ENCODE data around the gene CELA3B. TPM values are rescaled to one million over a fixed set of nuclear protein-coding genes. Genes with fewer than 3 reads are reported as not detected.
"Not testable (repeated sequence)": the region's sequence is repeated elsewhere in the genome, so short reads cannot be mapped to it uniquely, and the experiment has no call there.

The CELA3B gene, protein sequence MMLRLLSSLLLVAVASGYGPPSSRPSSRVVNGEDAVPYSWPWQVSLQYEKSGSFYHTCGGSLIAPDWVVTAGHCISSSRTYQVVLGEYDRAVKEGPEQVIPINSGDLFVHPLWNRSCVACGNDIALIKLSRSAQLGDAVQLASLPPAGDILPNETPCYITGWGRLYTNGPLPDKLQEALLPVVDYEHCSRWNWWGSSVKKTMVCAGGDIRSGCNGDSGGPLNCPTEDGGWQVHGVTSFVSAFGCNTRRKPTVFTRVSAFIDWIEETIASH
- 1 to 10 TPM in 1 of 2 donors, under 1 TPM in 1; 0.76 to 2.0 TPM for total RNA-seq
- long read RNA-seq, result 0 reads

DNA sequence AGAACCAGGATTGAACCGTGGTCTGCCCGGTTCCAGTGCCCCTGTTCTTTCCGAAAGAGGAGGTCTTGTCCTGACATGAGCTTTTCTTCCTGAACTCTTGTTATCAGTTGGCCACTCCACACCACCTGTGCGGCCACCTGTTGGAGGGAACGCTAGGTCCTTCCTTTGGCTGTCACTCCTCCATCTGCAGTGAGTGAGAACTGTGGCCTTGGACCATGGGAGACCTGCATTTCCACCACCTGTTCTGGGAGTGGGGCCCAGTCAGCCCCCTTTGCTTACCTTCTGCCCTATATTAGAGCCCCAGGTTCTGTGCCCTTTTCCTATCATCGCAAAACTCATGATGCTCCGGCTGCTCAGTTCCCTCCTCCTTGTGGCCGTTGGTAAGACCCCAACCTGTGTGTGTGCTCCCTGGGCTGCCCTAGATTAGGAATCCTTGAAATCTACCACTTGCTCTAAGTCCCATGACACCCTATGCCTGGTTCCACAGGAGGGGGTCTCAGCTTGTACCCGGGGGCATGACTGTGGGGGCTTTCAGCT is at the start of gene CELA3B:
Gene CELA3B (plus strand): TSS at position 320 of the 537 bp plus-strand sequence. CDS start 18 bp downstream, at position 338.
- DNase-seq; intact Hi-C loops (cut with DNase I, micrococcal nuclease); ATAC-seq: not testable (repeated sequence)

DNA sequence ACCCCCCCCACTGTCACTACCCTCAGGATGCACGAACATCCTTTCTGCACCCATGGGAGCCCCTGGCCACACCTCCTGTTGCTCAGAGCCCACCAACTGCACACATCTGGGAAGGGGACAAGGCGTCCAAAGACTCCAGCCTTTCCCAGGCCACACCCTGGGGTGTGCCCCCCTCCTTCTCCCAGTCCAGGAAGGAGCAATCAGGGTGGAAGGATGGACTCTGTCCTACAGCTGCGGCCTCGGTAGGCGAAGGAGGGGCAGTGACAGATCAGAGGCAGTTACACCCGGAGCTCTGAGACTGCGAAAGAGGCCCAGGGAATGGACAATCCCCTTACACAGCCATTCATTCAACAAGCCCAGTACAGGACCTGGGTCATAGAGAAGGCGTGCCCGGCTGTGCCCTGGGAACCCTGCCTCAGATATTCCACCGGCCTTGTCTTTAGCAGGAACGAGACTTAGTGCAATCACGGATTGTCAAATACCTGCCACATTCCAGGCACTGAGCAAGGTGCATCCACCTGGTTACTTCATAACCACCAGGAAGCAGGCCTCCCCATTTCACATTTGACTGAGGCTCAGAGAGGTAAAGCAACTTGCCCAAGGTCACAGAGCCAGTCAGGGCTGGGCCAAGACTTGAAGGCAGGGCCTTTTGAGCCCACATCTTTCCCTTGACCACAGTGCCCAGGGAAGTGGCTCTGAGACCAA is 49.1 kb upstream of the CELA3B start:
- peak; percentile 89 to 96 for DNase-seq
- ATAC-seq, result peak; percentile 86
- intact Hi-C loops (cut with DNase I, micrococcal nuclease), result no loop called here

DNA sequence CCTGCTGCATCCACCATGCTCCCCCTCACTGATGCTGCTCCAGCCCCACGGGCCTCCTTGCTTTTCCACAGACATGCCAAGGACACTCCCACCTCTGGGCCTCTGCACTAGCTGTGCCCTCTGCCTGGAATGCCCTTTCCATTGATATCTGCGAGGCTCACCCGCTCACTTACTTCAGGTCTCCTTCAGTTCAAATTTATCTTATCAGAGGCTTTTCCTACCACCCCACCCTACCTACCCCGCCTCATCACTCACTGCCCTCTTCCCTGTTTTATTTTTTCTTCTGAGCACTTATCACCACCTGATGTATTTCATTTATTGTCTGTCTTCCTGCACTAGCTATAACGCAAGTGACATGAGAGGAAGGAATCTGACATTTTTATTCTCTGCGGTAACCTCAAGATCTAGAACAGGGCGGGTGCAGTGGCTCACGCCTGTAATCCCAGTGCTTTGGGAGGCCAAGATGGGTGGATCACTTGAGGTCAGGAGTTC is 46.7 kb upstream of the CELA3B start:
- intact Hi-C loops (cut with DNase I, micrococcal nuclease), result no loop called here
- no peak for DNase-seq
- ATAC-seq, result no peak

DNA sequence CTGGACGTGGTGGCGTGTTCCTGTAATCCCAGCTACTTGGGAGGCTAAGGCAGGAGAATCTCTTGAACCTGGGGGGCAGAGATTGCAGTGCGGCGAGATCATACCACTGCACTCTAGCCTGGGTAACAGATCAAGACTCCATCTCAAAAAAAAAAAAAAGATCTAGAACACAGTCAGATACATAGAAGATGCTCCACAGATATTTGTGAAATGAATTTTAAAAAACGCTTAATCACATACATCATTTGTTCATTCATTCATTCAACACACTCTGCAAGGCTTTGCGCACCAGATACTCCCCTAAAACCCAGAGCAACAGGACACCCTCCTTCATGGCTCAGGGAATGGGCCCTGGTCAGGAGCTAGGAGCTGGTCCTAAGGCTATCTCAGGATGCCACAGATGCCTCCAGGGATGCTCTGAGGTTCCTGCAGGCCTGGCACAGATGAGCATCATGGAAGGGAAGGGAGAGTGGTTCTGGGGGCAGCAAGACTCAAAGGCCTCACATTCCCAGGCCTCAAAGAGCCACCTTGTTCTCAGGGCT is 46.1 kb upstream of the CELA3B start:
- ATAC-seq, result no peak
- no peak for DNase-seq
- intact Hi-C loops (cut with DNase I, micrococcal nuclease), result no loop called here

DNA sequence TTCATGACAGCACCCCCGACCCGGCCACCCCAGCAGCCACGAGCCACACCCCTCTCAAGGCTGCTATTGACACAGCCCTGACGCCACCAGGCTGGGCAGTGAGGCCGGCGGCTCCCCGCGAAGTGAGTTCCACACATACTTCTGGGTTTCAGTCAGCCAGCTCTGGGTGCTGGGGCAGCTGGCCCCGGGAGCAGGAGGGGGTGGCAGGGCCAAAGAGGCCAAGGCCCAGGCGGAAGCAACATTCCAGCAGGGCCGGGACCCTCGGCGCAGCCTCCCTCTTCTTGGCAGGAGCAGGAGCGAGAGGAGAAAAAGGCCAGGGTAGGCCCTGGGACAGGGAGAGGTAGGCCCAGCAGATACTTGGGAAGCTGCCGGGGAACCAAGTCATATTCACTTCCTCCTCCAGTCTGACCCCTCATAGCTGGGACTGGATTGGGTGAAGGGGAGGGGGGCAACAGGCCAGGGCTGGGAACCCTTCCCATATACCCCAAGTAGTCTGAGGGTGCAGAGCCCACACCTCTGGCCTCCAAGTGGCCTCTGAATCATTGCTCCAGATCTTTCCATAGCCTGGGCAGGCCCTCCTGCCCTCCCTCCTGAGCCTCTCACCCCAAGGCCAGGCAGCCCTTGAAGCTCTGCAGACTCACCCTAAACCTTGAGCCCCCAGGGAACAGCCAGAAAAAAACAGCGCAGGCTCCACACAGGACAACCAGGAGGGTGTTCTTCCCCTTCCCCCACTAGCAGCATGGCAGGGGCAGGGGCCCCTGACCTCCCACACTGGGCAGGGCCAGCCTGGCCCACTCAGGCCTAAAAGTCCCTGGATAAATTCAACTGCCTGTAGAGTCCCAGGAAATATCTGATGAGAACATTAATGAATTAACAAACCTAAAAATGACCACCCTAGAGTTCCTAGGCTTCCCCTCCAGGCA is 45.4 kb upstream of the CELA3B start:
- intact Hi-C loops (cut with DNase I, micrococcal nuclease), result no loop called here
- ATAC-seq, result no peak
- DNase-seq, result peak in 1 of 2 donors; percentile 56

DNA sequence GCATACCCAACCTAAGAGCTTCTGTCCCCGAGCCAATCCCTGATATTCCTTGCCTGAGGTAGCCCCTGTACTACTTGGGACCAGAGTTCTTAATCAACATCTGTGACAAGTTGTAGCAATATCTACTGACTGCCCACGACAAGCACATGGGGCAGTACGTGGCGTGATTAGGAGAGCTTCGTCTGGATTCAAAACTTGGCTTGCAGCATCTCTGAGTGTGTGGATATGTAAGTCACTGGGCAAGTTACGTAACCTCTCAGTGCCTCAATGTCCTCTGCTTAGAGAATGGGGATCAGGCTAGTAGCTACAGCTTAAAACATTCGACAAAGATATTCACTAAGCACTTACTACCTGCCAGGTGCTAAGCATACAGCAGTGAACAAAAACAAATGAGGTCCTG is 44.7 kb upstream of the CELA3B start:
- DNase-seq, result no peak
- intact Hi-C loops (cut with DNase I, micrococcal nuclease), result no loop called here
- ATAC-seq, result no peak

DNA sequence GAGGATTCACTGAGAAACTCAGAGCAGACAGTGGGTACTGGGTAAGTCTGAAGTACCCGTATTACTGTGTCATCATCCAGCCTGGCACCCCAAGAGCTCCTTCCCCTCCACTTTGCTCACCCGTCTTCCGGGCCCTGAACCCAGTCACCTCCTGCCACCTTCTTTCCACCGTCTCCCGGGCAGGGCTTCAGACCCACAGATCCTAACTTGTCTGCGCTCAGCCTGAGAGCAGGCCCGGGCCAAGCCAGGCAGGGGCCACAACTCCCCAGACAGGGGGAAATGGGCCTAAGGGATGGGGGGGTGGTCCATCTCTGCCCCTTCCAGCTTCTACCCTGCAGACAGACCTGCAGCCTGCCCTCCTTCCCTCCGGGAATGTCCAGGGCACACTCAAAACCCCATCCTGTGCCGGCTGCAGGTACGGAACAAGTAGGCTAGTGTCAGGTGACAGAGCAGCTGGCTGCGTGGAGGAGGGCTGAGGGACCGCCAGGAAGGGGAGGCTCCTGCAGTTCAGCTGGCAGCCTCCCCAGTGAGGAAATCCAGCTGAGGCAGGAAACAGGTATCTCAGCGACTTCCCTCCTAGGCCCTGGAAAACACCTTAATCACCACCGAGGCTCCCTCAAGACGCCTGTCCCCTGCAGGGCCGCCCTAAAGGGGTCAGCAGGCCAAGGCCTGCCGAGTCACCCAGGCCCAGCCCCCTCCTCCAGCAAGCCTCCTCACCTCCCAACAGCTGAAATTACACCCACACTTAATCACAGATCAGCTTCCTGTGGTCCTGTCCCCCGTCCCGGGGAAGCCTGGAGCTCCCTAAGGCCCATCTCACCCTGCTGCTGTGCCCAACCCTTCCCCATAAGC is 43.2 kb upstream of the CELA3B start:
- DNase-seq (peak; percentile 63 to 88), ATAC-seq (peak; percentile 30)
- intact Hi-C loops (cut with DNase I, micrococcal nuclease), result no loop called here

DNA sequence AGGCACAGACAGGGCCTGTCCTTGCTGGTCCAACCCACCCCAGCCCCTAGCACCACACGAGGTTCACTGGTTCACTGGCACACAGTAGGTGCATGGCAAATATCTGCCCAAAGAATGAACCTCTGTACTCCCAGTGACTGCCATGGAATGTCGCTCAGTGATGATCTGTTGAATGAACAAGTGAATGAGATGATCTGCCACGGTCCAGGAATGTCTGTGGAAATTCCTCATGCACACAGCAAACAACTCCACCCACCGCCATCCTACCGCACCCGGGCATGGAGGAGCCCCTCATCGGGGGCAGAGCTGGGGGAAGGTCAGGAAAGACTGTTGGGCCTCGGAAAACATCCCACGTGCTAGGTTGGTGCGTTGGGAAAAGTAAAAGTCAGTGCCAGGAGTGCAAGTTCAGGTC is 41.4 kb upstream of the CELA3B start:
- DNase-seq (no peak), ATAC-seq (no peak)
- intact Hi-C loops (cut with DNase I, micrococcal nuclease), result no loop called here

DNA sequence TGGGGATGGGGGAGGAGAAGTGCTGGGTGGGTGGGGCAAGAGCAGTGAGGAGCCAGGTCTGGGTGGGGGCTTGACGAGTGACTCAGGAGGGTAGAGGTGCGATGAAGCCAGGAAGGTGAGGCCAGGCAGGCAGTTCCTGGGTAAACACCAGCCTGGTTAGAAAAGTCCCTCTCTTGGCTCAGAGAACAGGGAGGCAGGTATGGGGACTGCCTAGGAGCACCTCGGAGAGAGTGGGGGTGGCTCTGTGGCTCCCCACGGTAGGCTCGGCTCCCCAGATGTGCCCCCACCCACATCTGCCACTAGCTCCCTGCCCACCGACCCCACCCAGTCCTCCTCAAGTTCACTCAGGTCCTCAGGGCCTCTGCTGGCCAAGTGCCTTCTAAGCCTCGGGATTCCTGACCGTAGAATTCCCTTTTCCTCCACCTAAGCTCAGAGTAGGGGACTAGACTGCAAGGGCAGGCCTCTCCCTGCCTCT is 40.9 kb upstream of the CELA3B start:
- intact Hi-C loops (cut with DNase I, micrococcal nuclease), result no loop called here
- peak; percentile 61 for ATAC-seq
- DNase-seq, result peak; percentile 64 to 86

DNA sequence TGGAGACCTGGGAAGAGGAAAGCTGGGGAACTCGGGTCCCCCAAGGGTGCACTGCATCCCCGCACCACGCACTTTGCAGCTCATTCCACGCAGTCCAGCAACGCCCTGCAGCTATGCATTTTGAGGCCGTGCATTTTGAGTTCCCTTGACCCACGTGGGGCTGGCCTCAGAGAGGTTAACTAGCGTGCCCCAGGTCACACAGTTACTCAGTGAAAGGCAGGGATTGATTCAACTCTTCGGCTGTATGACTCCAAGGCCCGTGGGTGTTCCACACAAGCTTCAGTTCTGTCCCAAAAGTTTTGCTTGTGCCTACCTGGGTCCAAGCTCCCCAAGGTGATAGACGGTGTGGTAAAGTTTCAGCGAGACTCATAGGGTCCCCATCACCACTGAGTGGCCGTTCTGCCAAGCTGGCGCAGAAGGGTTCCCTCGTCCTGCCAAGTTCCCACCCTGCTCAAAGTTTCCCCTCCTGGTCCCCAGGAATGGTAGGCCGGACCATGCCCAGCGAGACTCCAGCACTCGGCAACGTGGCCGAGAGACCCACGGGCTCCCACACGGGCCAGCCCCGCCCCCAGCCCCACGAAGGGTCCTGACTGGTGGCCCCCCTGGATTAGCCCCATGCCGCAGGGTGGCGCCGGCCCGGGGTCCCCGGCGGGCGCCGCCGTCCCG is 40.3 kb upstream of the CELA3B start:
- peak in 1 of 2 donors; percentile 57 for DNase-seq
- ATAC-seq, result peak; percentile 13
- intact Hi-C loops (cut with DNase I, micrococcal nuclease), result no loop called here

DNA sequence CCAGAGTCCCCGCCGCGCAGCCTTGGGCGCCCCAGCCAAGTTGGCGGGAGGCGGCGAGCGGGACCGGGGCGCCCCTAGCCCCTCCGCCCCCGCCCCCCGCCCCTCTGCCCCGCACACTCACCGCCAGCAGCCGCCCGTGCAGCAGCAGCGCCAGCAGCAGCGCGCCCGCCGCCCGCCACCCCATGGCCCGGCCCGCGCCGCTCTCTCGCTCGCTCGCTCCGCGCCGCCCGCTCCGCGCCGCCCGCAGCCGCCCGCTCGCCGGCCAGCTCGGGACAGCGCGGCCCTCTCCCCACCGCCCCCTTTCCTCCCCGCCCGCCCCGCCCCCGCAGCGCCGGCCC is 39.8 kb upstream of the CELA3B start, which contains the start of gene HSPG2:
Gene HSPG2 (minus strand): TSS at position 277 of the 338 bp plus-strand sequence. CDS start 93 bp downstream, at position 184.
- ATAC-seq (no peak), DNase-seq (no peak)
- intact Hi-C loops (cut with DNase I, micrococcal nuclease), result no loop called here

DNA sequence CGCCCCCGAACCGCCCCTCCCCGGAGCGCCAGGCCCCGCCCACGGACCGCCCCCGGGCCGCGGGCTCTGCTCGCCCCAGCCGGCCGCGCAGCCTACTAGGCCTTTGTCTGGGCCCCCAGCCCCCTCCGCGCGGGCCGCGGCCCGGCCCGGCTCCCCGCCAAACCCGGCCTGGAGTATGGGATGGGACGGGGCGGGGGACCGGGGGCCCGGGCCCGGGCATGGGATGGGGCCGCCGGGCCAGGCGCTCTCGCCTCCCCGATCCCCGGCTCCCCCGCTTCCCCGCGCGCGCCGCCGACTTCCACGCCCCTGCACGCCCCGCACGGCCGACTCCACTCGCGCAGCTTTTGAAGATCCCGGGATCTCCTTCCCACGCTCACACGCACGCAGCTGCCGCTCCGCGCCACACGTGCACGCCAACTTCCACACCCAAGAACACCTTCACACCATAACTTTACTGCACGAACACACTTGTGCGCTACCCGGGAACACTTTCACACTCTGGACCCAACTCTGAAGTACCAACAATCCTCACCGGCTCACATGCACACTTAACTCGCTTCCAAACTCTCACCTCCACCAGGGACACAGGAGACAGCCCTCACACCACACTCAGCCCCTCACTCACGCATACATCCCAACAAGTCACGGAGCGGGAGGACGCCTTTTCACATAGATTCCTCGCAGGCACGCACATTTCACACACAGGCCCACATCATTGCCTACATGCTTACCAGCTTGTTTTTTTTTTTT is 39.3 kb upstream of the CELA3B start:
- peak; percentile 70 for ATAC-seq
- intact Hi-C loops (cut with DNase I, micrococcal nuclease), result no loop called here
- peak; percentile 78 to 86 for DNase-seq

DNA sequence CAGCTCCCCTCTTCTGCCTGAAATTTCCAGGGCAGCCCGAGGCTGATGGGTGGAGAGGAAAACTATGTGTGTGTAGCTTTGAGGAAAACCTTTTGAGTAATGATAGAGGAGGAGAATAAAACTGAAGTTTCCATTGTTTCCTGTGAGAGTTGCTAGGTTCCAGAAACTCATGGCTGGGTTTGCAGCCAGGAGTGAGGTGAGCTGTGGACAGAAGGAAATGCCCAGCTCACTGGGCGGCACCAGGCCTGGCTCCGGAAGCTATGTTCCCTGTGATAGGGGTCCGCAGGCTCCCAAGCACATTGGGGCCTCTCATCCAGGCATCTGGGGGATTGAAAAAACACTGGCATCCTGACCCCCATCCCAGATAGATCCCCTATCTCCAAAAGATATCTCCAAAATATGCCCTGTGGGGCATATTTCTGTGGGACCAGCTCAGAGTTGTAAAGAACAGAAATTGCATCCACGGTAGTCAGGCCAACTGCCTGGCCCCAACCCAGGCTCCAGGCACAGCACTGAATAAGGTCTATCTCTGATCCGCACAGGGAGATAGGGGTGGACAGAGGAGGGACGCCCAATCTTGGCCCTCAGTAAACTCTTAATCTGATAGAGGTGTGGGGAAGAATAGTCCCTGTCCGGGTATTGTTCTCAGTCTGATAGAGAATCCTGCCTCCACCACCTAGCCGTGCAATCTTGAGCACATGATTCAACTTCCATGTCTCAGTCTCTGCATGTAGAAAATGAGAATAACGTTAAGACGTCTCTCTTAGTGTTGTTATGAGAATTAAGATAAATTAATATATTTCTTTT is 37.9 kb upstream of the CELA3B start:
- DNase-seq, result no peak
- intact Hi-C loops (cut with DNase I, micrococcal nuclease), result no loop called here
- ATAC-seq, result no peak

DNA sequence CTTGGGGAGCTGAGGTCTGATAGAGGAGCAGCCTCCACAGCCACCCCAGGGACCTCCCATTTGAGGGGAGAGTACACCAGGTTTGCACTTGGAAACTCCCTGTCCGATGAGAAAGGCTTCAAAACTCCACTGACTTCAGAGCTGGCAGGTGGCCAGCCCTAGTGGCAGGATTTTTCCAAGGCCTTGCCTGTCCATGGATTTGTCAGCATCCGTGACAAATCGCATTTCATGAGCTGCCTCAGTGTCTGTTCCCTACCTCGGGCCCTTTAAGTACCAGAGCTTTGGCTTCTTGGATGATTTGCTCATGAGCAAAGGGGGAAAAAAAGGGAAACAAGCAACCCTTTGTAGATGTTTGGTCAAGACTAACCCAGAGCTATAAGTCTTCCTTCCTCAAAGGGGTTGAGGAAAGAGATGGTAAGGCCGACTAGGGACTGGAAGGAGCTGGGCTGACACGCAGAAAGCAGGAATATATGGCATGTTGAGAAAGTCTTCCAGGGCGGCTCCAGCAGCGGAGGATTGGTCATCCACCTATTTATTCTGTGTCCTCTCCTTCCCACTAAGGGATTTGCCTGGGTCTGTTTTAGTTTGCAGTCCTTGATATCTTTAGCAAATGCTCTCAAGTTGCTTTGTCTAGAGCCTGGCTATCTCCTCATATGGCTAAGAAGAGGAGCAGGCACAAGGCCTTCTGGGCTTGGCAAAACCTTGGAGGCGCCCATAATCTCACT is 37.0 kb upstream of the CELA3B start:
- ATAC-seq, result no peak
- intact Hi-C loops (cut with DNase I, micrococcal nuclease), result no loop called here
- DNase-seq, result peak; percentile 82

DNA sequence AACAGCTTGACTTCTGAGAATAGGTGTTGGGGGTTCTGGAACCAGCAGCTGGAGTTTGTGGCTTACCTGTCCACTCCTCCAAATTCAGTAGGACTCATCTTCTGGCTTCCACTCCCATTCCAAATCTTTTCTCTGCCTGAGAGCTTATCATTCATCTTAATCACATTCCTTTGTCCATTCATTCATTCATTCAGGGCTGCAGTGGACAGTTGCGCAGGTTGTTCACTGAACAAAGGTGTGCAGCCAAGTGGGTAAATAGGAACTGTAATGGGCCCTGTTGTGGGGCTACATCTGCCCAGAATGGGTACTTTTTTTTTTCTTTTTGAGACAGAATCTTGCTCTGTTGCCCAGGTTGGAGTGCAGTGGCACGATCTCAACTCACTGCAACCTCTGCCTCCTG is 36.3 kb upstream of the CELA3B start:
- no peak for DNase-seq
- intact Hi-C loops (cut with DNase I, micrococcal nuclease), result no loop called here
- ATAC-seq, result no peak
